ENCODE data around the gene TUBA8. TPM values are rescaled to one million over a fixed set of nuclear protein-coding genes. Genes with fewer than 3 reads are reported as not detected.
"Not testable (repeated sequence)": the region's sequence is repeated elsewhere in the genome, so short reads cannot be mapped to it uniquely, and the experiment has no call there.

Gene TUBA8
- total RNA-seq, 3 donors from 2014 or later (not counting 1 experiment from before 2014, with no cell fraction given) = 1.2 to 3.7 (median 2.3) TPM

DNA sequence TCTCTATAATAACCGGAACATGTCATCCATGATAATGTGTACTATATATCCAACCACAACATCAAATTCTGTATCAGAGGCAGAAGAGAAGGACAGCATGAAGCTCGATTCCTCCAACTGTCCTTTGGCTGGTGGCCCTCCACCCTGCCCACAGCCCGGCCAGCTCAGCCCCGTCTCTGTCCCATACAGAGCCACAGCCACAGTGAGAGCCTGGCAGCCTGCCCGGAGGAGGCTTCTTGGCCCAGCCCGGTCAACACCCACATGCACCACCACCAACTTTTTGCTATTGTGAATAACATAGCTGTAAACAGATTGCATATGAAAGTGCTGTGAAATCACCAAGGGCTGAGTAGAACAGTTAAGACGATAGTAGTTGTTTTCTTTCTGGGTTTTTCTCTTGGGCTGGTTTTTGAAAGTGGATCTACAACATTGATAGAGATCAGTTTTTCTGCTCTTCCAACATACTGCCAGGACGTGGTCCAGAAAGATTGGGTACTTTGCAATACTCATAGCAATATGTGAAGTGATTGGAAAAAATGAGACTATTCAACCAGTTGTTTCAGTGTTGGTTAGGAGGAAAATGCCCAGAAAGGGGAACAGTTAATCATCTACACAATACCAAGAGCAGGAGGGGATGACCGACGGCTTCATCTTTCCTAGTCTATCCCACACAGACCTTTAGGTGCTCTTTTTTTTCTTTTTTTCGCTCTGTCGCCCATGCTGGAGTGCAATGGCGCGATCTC lies 6.9 kb upstream of the TUBA8 start:
- no peak overlapping the region for H3K4me3 Mint-ChIP-seq
- no peak overlapping the region for H3K27ac ChIP-seq (ENCODE audit: low read length)
- H3K4me1 ChIP-seq (ENCODE audit: control insufficient read depth, insufficient read depth, low read length) = no peaks in the 10 kb centered on the region
- DNase-seq (no peak), ATAC-seq (no peak)
- intact Hi-C loops (cut with micrococcal nuclease) = no loop called here
- no peak overlapping the region for H3K4me3 ChIP-seq (ENCODE audit: low read length)
- H3K9me3 Mint-ChIP-seq = no peaks in the 10 kb centered on the region
- H3K27me3 Mint-ChIP-seq (ENCODE audit: low read depth in 2 of 2) = peaks cover 0 to 3% of the 10 kb centered on the region in 2 donors
- no peak overlapping the region for H3K27ac Mint-ChIP-seq
- peaks cover 13% of the 10 kb centered on the region for H3K36me3 Mint-ChIP-seq
- peaks cover 3% of the 10 kb centered on the region for H3K27me3 ChIP-seq (ENCODE audit: control insufficient read depth, insufficient read depth, low read length)
- whole genome bisulfite sequencing (ENCODE audit: insufficient coverage) = 82% methylated on average over 11 of the region's 14 CpGs
- H3K36me3 ChIP-seq (ENCODE audit: control insufficient read depth, insufficient read depth, low read length) = peaks cover 6% of the 10 kb centered on the region
- peaks cover 4% of the 10 kb centered on the region for H3K9me3 ChIP-seq (ENCODE audit: control insufficient read depth, insufficient read depth, low read length)
- TF ChIP-seq, protein P1, sequence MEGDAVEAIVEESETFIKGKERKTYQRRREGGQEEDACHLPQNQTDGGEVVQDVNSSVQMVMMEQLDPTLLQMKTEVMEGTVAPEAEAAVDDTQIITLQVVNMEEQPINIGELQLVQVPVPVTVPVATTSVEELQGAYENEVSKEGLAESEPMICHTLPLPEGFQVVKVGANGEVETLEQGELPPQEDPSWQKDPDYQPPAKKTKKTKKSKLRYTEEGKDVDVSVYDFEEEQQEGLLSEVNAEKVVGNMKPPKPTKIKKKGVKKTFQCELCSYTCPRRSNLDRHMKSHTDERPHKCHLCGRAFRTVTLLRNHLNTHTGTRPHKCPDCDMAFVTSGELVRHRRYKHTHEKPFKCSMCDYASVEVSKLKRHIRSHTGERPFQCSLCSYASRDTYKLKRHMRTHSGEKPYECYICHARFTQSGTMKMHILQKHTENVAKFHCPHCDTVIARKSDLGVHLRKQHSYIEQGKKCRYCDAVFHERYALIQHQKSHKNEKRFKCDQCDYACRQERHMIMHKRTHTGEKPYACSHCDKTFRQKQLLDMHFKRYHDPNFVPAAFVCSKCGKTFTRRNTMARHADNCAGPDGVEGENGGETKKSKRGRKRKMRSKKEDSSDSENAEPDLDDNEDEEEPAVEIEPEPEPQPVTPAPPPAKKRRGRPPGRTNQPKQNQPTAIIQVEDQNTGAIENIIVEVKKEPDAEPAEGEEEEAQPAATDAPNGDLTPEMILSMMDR (IDR thresholded peaks at IDR 0.05) = no peak
- peaks cover 4 to 5% of the 10 kb centered on the region in 2 donors for H3K4me1 Mint-ChIP-seq

DNA sequence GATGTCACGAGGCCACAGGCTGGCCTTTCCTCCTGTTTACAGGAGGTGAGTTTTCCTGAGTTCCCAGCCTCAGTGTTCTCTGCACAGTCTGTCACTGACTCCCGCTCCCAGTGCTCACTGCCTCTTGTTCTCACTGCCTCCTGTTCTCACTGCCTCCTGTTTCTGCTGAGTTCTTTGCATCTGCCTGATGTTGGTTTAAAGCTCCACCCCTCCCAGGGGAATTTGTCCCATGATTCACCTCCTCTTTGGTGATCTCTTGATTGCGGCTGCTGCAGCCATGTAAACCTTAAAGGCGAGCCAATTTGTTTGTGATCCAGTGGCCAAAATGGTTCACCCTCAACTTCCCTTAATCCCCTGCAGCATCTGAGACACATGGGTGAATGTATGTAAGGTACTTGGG lies 6.0 kb upstream of the TUBA8 start:
- Histone ChIP-seq H3K4me1 (ENCODE audit: control insufficient read depth, insufficient read depth, low read length) (no peaks in the 10 kb centered on the region), H3K27me3 (ENCODE audit: control insufficient read depth, insufficient read depth, low read length) (peaks cover 3% of the 10 kb centered on the region), H3K4me3 (ENCODE audit: low read length) (no peak overlapping the region), H3K9me3 (ENCODE audit: control insufficient read depth, insufficient read depth, low read length) (peaks cover 4% of the 10 kb centered on the region), H3K36me3 (ENCODE audit: control insufficient read depth, insufficient read depth, low read length) (peaks cover 6% of the 10 kb centered on the region), H3K27ac (ENCODE audit: low read length) (no peak overlapping the region)
- Mint-ChIP-seq H3K27ac (no peak overlapping the region), H3K4me3 (no peak overlapping the region), H3K9me3 (no peaks in the 10 kb centered on the region), H3K36me3 (peaks cover 13% of the 10 kb centered on the region), H3K27me3 (ENCODE audit: low read depth in 2 of 2) (peaks cover 4 to 5% of the 10 kb centered on the region in 2 donors), H3K4me1 (peaks cover 8% of the 10 kb centered on the region in 2 donors)
- no peak for DNase-seq
- WGBS (ENCODE audit: insufficient coverage) = 87% methylated on average over 4 of the region's 4 CpGs
- TF ChIP-seq, protein P1 (IDR thresholded peaks at IDR 0.05) = no peak
- no peak for ATAC-seq
- intact Hi-C loops (cut with micrococcal nuclease) = no loop called here

DNA sequence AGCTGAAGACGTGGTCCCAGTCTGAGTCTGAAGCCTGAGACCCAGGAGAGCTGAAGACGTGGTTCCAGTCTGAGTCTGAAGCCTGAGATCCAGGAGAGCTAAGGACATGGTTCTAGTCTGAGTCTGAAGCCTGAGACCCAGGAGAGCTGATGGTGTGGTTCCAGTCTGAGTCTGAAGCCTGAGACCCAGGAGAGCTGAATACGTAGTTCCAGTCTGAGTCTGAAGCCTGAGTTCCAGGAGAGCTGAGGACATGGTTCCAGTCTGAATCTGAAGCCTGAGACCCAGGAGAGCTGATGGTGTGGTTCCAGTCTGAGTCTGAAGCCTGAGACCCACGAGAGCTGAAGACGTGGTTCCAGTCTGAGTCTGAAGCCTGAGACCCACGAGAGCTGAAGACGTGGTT lies 4.6 kb upstream of the TUBA8 start:
- H3K4me1 ChIP-seq (ENCODE audit: control insufficient read depth, insufficient read depth, low read length) = peaks cover 11% of the 10 kb centered on the region
- H3K9me3 ChIP-seq (ENCODE audit: control insufficient read depth, insufficient read depth, low read length); DNase-seq; H3K9me3 Mint-ChIP-seq; H3K4me3 Mint-ChIP-seq; intact Hi-C loops (cut with micrococcal nuclease); ATAC-seq; H3K27me3 ChIP-seq (ENCODE audit: control insufficient read depth, insufficient read depth, low read length); H3K27ac ChIP-seq (ENCODE audit: low read length); H3K4me3 ChIP-seq (ENCODE audit: low read length); H3K27ac Mint-ChIP-seq; H3K36me3 ChIP-seq (ENCODE audit: control insufficient read depth, insufficient read depth, low read length): not testable (repeated sequence)
- peaks cover 16 to 21% of the 10 kb centered on the region in 2 donors for H3K4me1 Mint-ChIP-seq
- 71% methylated on average over 6 of the region's 7 CpGs for WGBS (ENCODE audit: insufficient coverage)
- peaks cover 12 to 16% of the 10 kb centered on the region in 2 donors for H3K27me3 Mint-ChIP-seq (ENCODE audit: low read depth in 2 of 2)
- peaks cover 13% of the 10 kb centered on the region for H3K36me3 Mint-ChIP-seq

DNA sequence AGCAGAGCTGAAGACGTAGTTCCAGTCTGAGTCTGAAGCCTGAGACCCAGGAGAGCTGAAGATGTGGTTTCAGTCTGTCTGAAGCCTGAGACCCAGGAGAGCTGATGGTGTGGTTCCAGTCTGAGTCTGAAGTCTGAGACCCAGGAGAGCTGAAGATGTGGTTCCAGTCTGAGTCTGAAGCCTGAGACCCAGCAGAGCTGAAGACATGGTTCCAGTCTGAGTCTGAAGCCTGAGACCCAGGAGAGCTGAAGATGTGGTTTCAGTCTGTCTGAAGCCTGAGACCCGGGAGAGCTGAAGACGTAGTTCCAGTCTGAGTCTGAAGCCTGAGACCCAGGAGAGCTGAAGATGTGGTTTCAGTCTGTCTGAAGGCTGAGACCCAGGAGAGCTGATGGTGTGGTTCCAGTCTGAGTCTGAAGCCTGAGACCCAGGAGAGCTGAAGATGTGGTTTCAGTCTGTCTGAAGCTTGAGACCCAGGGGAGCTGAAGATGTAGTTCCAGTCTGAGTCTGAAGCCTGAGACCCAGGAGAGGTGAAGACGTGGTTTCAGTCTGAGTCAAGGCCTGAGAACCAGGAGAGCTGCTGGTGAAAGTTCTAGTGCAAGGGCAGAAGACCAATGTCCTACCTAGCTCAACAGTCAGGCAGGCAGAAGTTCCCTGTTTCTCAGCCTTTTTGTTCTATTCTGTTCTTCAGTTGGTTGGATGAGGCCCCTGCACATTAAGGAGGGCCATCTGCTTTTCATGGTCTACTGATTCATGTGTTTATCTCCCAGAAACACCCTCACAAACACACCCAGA lies 3.9 kb upstream of the TUBA8 start:
- H3K4me3 Mint-ChIP-seq; H3K9me3 Mint-ChIP-seq; H3K27ac Mint-ChIP-seq; H3K9me3 ChIP-seq (ENCODE audit: control insufficient read depth, insufficient read depth, low read length); DNase-seq; H3K4me3 ChIP-seq (ENCODE audit: low read length); ATAC-seq; H3K27ac ChIP-seq (ENCODE audit: low read length); H3K36me3 ChIP-seq (ENCODE audit: control insufficient read depth, insufficient read depth, low read length); intact Hi-C loops (cut with micrococcal nuclease); H3K27me3 ChIP-seq (ENCODE audit: control insufficient read depth, insufficient read depth, low read length): not testable (repeated sequence)
- H3K4me1 ChIP-seq (ENCODE audit: control insufficient read depth, insufficient read depth, low read length) = peaks cover 17% of the 10 kb centered on the region
- H3K27me3 Mint-ChIP-seq (ENCODE audit: low read depth in 2 of 2) = peaks cover 12 to 18% of the 10 kb centered on the region in 2 donors
- peaks cover 16 to 20% of the 10 kb centered on the region in 2 donors for H3K4me1 Mint-ChIP-seq
- peaks cover 13% of the 10 kb centered on the region for H3K36me3 Mint-ChIP-seq
- WGBS (ENCODE audit: insufficient coverage) = 49% methylated on average over 4 of the region's 4 CpGs
